HG02642 (cell line): ENCODE measurements around the gene PRRX2.
"Not testable (repeated sequence)": the region's sequence is repeated elsewhere in the genome, so short reads cannot be mapped to it uniquely, and the experiment has no call there.

Experiments used
- ATAC-seq: cut with Tn5 transposase; IDR thresholded peaks from one replicate; pipeline ENCODE4 v1.9.1; 2021; ENCODE audit warnings: mild to moderate bottlenecking; ENCODE audit not compliant: unreplicated experiment, poor library complexity

The PRRX2 gene

DNA sequence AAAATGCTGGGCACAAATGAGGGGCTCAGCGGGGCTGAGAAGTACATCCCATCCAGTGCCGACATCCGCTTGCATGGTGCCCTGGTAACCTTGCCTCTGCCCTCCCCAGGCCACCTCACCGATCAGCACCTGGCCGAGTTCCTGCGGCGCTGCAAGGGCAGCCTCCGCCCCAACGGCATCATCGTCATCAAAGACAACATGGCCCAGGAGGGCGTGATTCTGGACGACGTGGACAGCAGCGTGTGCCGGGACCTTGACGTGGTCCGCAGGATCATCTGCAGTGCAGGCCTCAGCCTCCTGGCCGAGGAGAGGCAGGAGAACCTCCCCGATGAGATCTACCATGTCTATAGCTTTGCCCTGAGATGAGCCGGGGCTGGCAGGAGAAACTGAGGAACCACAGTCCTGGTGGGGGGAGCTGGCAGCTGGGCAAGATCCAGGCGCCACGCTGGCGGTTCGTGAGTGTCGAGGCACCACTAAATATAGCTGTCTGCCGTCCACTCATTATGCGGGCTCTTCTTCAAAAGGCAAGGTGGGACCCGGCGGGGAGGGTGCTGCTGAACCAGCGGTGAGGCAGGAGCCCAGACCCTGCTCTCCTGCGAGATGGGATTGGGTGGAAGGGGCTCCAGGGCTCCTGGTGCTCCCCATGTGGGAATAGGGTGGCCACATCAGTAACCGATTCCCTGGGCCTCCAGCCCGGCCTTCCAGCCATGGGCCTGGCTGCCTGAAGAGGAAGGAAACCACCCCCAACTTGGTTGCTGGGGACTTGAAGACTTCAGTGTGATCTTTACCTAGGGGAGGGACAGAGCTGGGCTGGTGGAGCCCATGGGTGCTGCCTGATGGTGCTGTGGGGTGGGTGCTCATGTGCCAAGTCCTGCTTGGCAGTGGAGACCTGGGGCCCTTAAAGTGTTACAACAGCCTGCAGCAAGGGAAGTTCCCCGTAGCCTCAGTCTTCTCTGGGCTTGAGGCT is 30.1 kb upstream of the PRRX2 start:
- no peak for ATAC-seq

DNA sequence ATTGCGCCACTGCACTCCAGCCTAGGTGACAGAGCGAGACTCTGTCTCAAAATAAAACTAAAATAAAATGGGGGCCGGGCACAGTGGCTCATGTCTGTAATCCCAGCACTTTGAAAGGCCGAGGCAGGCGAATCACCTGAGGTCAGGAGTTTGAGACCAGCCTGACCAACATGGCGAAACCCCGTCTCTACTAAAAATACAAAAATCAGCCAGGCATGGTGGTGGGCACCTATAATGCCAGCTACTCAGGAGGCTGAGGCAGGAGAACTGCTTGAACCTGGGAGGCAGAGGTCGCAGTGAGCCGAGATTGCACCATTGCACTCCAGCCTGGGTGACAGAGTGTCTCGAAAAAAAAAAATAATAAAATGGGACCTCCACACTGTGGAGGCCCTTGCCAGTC is 29.1 kb upstream of the PRRX2 start:
- not testable (repeated sequence) for ATAC-seq

DNA sequence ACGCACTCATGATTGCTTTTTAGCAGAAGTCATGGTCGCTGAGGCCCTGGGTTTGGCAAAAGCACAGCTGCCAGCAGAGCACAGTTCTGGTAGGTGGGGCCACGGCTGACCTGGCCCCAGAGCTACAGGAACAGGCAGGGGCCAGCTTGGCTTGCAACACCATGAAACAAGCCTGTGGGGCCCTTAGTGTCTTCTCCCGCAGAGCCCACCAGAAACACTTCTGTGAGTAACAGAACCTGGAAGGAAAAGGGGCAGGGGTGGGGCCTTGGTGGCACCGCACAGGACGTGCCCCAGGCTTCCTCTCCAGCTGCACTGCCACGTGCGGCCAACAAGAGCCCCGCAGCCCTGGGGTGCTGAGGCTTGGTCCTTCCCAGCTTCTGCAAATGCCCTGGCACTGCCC is 28.3 kb upstream of the PRRX2 start:
- ATAC-seq, result no peak

DNA sequence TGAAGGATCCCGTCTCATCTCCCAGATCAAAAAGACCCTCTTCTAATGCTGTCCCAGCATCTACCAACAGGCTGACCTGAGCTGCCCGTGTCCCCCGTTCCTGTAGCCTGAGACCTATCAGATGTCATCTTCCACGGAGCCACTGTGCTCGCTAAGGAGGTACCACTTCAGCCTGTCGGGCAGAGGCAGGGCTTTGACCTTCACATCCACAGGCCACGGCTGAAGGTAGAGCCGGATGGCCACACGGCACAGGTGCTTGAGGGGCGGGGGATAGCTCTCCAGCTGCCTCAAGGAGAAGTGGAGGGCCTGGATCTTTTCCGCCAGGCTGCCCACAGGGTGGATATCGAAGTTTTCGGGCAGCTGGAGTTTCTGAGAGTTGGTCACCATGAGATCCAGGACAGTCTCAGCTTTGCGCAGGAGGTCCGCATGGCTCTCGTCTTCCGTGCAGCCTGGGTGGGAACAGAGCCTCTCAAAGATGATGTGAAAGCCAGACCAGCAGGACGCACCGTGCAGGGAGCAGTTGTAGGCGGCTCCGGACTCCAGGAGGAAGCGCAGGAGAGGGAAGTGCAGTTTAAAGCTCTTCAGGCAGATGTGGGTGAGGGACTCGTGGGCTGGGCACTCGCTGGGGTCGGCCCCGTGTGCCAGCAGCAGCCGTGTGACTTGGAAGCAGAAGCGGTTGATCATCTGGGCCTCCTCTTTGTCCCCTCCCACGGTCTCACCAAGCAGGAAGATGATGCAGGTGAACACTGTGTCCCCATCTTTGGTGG is 27.6 kb upstream of the PRRX2 start:
- ATAC-seq, result no peak

DNA sequence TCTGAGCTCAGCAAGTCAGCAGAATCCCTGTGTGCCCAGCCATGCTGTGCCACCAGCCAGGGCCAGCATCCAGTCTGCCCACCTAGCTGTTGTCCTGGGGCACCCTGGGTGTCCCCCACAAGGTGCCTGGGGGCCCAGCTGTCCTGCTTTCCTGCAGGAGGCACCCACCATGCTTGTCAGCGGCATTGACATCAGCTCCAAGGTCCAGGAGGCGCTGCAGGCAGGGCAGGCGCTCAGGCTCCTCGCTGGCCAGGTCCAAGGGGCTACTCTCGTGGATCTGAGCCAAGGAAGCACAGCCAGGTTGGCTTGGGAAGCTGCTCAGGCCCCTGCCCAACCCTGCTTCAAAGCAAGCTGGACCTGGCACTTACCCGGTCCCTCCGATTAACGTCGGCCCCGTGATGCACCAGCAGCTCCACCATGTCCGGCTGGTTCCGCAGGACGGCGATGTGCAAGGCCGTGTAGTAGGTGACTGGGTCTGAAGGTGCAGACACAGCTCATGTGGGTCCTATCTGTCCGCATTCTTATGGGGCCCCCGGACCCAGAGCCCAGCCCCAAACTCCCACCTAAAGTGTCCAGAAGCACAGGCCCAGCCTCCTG is 26.3 kb upstream of the PRRX2 start:
- ATAC-seq, result no peak

DNA sequence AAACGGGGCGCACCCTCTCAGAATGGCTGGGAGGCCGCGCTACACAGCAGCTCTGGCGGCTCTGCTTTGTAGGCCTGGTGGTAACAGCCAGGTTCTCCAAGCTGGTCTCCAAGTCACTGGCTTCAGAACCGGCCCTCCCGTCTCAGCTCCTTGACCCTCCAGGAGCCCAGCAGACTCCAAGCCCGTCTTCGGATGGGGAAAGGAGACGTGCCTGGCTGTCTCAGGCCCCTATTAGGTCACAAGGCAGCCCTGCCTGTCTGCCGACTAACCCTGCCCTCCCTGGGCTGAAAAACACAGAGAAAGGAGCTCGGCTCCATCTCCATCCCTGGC is 25.7 kb upstream of the PRRX2 start:
- no peak for ATAC-seq

DNA sequence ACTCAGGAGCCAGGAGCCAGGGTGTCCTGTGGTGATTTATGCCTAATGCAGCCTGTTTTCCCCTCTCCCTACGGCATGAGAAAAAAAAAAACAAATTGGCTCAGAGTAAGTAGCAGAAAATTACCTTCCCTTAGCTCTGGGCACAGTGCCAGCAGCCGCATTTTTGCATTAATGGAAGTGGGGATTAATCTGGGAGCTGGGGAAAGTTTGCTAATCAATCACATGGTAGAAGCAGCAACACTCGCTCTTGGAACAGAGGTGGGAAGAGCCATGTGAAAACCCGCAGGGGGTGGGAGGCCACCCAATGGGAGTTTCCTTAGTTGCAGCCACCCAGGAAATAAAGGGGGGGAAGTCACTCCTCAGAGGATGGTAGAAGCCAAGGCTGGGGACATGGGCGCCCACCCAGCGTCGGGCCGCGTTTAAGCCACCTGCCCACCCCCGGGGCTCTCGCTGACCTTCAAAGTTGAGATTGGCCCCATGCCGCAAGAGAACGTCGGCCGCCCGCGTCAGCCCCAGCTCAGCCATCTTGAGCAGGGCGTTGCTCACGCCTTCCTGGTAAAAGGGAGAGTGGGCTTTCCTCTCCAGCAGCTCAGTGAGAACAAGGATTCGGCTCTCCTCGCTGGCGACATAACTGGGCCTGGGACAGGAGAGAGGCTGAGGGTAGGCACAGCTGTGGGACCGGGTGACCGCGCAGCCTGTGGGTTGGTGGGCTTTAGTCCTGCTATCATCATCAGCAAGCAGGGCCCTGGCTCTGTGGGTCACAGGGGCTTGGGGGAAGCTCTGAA is 25.2 kb upstream of the PRRX2 start:
- no peak for ATAC-seq

DNA sequence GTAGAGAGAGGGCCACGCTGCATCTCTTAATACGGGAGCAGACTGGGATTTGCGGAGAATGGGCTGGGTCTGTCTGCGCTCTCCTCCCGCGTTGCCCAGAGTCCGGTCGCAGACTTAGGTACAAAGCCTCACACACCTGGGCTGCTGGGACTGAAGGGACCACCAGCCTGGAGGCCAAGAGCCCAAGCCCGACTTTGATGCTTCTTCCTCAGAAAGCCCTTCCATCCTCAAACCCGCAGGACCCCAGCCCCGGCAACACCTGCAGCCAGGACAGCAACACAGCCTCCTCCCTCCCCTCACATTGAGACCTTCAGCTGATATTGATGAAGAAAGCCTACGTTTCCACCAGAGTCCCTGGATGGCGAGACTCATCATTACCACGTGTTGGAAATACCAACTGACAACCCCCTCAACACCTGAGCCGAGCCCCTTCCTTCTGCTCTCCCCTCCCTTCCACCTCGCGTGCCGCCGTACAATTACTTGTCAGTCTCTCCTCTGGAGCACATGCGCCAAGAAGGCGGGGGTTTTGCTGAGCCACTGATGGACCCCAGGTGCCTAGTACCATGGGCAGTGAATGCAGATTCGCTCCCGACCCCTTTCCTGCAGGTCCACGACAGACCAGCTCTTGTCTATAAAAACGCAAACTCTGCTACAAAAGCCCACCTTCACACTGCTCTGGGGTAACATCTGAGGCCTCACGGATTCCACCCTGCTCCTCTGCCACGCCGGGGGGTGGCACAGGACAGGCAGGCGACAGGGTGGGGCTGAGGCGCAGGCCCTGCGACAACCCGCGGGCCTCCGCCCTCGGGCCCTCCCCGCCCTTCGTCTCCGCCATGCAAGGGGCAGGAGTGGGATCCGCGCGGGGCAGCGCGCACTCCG is 24.3 kb upstream of the PRRX2 start:
- ATAC-seq, result peak; percentile 18

DNA sequence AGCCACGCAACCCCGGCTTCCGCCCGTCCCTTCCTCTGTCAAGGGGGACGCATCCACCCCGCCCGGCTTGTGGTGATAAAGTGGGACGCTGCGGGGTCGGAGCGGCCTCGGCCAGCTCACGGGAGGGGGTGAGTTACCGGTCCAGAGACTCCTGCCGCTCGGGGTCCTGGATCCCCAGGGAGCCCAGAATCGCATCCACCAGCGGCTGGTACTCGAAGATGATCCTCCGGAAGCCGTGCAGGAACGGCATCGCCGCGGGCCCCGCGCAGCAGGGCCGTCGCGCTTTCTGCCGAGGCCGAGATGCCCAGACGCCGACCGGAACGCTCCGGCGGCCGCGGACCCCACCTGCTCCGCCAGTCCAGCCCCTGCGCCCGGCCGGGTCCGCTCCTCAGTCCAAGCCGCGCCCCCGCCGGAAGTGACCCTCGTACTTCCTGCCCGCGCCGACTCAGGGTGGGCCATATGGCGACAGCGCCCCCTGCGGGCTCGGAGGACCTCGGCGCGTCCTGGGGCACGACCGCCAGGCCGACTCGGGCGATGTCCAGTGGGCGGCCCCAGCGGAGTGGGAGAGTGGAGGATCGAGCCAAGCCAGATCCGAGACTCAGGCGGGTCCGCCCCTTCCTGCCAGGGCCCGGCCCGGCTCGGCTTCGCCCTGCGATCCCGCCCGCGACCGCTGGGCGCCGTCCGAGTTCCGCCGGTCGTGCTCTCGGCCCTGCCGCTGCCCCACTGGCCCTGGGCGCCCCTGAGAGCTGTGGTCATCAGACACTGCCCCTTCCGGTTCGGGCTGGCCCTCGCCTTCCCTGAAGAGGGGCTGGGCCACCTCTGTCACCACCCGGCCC is 23.5 kb upstream of the PRRX2 start, which contains the start of gene ASB6:
Gene ASB6, minus strand, starts transcription at position 402 of the 836 bp plus-strand sequence. Its CDS starts 152 bp downstream, at position 250.
- peak; percentile 86 for ATAC-seq

DNA sequence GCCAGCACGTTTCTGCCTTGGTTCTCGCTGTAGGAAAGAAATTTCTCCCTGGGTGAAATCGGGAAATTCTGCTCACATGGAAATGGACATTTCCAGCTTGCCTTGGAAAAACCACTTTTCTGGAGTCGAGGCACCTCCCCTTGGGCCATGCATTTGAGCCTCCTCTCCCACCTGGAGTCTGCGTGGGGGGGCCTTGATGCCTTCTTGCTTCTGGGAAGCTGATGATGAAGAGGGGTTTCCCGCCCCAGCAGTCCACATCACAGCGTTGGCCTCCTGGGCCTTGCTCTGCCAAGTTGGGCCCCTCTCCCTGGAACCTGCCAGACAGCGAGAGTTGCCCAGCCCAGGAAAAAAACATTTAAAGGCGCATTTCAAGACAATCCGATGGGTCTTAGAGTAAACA is 21.7 kb upstream of the PRRX2 start:
- no peak for ATAC-seq

DNA sequence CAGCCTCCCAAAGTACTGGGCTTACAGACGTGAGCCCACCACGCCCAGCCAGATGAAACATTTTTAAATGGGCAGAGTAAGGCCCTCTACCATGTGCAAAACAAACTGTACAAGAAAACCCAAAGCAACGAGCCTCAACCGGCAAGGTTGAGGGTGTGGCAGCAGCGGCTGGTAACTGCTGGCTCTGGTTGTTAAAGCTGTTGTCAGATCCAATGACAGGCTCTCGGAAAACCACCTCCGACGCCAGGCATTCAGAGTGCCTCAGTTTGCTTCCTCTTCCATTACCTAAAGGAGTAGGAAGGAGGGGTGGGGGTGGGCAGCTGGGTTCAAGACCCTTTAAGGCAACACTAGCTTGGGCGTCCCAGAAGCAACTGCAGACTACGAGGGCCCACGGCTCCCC is 21.1 kb upstream of the PRRX2 start:
- ATAC-seq, result no peak

DNA sequence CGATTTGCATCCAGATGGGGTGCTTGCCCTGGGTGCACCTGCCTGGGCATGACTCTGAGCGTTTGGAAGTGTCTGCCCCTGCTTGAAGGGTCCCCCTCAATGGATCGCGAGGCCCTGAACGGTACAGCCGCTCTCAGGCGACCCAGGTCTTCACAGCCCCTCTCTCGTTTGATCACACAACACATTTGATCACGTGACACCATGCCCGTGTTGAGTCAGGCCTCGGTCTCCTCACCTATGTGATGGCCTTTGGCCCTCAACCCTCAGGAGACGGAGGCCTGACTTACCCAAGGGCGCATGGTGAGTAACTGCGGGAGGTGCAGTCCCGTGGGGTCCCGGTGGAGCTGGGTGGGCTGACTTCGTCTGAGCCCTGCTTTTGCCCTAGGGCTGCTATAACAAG is 20.5 kb upstream of the PRRX2 start:
- no peak for ATAC-seq

DNA sequence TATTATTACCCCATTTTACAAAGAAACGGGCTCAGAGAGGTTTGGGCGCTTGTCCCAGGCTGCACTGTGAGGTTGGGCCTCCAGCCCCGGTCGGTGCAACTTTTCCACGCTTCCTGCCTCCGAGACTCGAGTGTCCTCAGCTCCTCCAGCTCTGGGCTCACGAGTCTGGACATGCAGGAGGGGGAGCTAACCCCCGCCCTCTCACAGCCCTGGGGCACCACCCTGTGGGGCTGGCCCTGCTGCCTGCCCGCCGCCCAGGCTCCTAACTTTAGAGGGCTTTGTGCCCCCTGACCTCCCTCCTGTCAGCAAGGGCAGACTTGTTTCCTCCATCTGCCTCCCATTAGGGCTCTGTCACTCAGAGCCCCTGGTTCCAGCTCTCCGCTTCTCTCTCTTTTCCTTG is 19.2 kb upstream of the PRRX2 start:
- ATAC-seq, result no peak

DNA sequence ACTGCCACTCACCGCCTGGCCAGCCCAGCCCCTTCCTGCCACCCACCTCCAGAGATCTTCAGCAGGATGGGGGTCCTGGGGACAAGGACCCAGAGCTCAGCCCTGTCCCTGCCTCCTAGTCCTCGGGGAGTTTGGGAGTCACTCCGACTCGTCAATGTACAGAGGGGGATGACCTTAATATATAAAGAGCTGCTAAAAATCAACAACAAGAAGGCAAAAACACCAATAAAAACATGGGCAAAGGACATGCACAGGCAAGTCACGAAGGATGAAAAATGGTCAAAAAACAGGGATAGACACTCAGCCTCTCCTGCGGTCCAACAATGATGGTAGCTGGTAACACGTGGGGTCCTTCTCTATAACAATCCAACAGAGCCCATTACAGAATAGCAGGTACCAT is 18.8 kb upstream of the PRRX2 start:
- no peak for ATAC-seq

DNA sequence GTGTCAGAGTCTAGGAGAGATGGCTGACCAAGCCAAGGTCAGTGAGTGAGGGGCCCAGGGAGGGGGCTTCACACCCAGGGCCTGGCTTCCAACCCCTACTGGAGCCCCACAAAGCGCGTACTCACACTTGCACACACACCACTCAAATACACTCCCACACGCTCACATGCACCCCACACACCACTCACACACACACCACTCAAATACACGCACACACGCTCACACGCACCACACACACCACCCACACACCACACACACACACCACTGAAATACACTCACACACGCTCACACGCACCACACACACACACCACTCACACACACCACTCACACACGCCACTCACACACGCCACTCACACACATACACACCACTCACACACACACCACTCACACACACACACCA is 17.8 kb upstream of the PRRX2 start:
- no peak for ATAC-seq

DNA sequence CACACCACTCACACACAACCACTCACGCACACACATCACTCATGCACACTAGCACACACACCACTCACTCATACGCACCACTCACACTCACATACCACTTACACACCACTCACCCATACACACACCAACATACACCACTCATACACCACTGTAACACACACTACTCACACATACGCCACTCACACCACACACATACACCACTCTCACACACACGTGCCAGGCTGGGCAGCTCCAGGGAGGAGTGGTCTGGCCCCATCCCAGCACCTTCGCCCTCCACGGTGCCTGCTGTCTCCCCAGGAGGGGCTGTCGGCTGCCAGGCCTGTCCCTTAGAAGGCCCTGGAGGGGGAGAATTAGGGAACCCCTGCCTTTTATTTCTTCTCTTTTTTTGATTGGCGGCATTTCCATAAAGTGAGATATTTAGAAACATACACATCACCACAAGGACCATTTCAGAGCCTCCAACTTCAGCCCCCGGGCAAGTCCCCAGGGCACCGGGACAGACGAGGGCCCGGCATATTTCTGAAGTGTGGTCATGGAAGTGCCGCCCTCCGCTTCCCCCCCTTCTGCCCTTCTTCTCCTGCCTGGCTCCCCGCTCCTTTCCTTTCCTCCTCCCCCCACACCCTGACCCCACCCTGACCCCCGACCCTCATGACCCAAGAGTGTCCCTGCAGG is 17.2 kb upstream of the PRRX2 start:
- no peak for ATAC-seq

DNA sequence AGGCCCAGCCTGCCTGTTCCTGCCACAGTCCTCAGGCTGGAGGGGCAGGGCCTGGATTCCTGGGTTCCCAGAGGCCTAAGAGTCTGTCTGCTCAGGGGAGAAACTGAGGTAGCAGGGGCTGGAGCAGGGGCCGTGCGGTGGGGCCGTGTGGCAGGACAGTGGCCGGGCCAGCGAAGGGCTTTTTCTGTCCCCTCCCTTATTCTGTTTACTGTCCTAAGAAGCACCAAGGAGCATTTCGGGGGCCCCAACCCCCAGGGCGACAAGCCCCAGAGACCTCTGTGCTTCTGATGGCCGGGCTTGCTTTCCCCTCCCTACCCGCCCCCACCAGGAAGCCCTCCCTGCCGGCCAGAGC is 16.7 kb upstream of the PRRX2 start:
- no peak for ATAC-seq
